GM13976 (cell line): ENCODE results near the gene MAGEC1.

Experiments used
- DNase-seq: peaks from one replicate; pipeline ENCODE4 v3.0.0; 2012; ENCODE audit warnings: low spot score
- CTCF ChIP-seq: IDR thresholded peaks from 2 replicates; pipeline ENCODE4 v1.5.1; 2012; ENCODE audit warnings: borderline replicate concordance, mild to moderate bottlenecking; ENCODE audit not compliant: insufficient read depth; ENCODE audit errors: extremely low read depth, missing control alignments, control extremely low read depth
- in situ Hi-C: fragments of 300-500 bp; cut with MboI; formaldehyde crosslinking; loops from one replicate; pipeline ENCODE4 v1.12.0; 2022; ENCODE audit warnings: low sequenced_read_pairs, mixed read lengths, inconsistent platforms; ENCODE audit not compliant: unreplicated experiment

MAGEC1 gene

GRCh38 chrX:141904262-141904661, 568 bp downstream of the MAGEC1 start:
- in situ Hi-C loops, result no loop called here
- TF ChIP-seq CTCF, result no peak
- DNase-seq, result no peak

- in situ Hi-C loops, result no loop called here
- TF ChIP-seq CTCF, result no peak
- no peak for DNase-seq
Observed at GRCh38 chrX:141917801-141918200, 14.1 kb downstream of the MAGEC1 start.

GRCh38 chrX:141924293-141924692, 20.6 kb downstream of the MAGEC1 start:
- TF ChIP-seq CTCF, result no peak
- in situ Hi-C loops, result no loop called here
- no peak for DNase-seq

GRCh38 chrX:141928432-141928831, 24.7 kb downstream of the MAGEC1 start:
- no peak for TF ChIP-seq CTCF
- in situ Hi-C loops, result no loop called here
- DNase-seq, result no peak

- no peak for TF ChIP-seq CTCF
- DNase-seq, result no peak
- in situ Hi-C loops, result no loop called here
Observed at GRCh38 chrX:141934059-141934641, 30.5 kb downstream of the MAGEC1 start.

- in situ Hi-C loops, result no loop called here
Observed at GRCh38 chrX:141935645-141936044, 32.0 kb downstream of the MAGEC1 start.

More at GRCh38 chrX:141935645-141936044, 32.0 kb downstream of the MAGEC1 start:
- TF ChIP-seq CTCF, result no peak
- no peak for DNase-seq
